Dermis microvascular lymphatic vessel endothelial cell (primary cell): ENCODE data around the gene NTSR1. TPM values are rescaled to one million over a fixed set of nuclear protein-coding genes. Genes with fewer than 3 reads are reported as not detected.

Source experiments
- DNase-seq, 2 donors: peaks; one replicate each; pipeline versions ENCODE4 v3.0.0 to v3.0.0-alpha.2; 2010; ENCODE audit warnings: low read depth in 2 of 2
- total RNA-seq: library from RNA; depleted of rRNA; stranded (reverse); fragments of >200 nt; gene quantifications from 2 replicates; pipeline ENCODE4 v1.2.1, GENCODE V29; 2014

The NTSR1 gene
- under 0.01 TPM in 2 replicates for total RNA-seq

DNA sequence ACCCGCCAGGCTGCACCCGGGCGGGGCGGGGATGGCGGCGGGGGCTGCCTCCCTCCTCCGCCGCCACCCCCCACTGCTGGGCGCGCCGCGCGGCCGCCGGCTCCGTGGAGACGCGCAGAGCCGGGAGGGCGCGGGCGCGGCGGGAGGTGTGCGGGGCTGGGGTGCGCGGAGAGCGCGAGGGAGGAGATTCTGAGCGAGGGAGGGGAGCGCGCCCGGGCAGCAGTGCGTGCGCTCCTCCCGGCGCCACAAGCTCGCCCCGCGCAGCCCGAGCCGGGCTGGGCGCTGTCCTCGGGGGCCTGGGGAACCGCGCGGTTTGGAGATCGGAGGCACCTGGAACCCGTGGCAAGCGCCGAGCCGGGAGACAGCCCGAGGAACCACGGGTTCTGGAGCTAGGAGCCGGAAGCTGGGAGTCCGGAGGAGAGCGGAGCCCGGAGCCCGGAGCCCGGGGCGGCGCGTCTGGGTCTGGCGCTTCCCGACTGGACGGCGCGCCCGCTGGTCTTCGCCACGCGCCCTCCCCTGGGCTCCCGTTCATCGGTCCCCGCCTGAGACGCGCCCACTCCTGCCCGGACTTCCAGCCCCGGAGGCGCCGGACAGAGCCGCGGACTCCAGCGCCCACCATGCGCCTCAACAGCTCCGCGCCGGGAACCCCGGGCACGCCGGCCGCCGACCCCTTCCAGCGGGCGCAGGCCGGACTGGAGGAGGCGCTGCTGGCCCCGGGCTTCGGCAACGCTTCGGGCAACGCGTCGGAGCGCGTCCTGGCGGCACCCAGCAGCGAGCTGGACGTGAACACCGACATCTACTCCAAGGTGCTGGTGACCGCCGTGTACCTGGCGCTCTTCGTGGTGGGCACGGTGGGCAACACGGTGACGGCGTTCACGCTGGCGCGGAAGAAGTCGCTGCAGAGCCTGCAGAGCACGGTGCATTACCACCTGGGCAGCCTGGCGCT is at the start of gene NTSR1:
Gene NTSR1, plus strand, starts transcription at position 246 of the 946 bp plus-strand sequence. Its CDS starts 372 bp downstream, at position 618.
- DNase-seq = peak in 1 of 2 donors; percentile 23

DNA sequence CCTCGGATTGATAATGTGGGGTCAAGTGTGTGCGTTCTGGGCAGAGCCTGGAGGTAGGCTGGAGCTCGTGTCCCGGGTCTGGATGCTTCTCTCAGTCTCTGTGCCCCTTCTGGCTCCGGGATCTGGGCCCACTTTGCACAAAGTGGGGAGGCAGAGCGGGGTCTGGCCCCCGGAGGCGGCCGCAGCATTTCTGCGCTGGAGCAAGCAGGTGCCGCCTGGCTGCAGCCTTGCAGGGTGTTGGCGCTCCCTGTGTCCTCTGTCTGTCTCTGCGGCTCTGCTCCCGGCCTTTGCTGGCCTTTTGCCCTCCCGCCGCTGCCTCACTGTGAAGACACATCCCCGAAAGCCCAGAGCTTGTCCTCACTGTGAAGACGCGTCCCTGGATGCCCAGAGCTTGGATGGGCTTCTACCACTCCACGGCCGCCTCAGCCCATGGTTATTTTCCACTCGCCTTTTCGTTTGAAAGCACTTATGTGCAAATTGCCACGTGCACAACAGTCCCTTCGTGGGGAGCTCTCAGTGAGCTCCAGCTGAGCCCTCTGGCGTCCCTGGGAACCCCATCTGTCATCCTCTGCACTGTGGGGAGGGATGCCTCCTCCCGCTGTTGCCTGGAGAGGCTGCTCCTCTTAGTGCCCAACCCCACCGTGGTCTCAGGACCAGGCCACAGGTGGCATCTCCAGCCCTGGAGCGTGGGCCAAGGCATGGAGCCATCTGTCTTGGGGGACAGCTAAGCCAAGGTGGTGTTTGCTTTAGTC is 49.0 kb upstream of the NTSR1 start:
- DNase-seq = no peak

DNA sequence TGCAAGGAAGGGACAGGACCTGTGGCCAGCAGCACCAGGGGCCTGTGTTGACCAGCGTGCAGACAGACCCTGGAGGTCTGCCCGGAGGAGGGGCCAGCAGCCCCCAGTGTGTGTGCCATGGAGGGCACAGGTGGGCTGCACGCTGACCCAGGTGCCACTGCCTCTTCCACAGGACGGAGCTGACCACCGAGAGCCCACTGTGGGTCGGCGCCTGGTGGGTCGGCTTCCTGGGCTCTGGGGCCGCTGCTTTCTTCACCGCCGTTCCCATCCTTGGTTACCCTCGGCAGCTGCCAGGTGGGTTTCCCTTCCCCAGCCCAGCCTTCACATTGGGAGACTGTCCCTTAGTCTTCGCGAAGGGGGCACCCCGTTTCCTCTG is 48.4 kb upstream of the NTSR1 start:
- DNase-seq = no peak

DNA sequence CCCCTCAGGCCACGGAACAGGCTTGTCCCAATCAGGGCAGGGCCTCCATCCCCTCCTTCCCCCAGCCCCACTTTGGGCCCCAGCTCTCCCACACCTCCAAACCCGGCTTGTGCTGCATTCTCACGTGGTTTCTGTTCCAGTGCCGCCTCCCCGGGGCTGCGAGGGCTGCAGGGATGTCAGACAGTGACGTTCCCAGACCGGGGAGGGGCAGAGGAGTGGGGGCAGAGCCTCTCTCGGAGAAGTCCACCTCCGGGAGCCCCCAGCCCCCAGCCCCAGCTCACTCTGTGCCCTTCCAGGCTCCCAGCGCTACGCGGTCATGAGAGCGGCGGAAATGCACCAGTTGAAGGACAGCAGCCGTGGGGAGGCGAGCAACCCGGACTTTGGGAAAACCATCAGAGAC is 47.9 kb upstream of the NTSR1 start:
- no peak for DNase-seq

DNA sequence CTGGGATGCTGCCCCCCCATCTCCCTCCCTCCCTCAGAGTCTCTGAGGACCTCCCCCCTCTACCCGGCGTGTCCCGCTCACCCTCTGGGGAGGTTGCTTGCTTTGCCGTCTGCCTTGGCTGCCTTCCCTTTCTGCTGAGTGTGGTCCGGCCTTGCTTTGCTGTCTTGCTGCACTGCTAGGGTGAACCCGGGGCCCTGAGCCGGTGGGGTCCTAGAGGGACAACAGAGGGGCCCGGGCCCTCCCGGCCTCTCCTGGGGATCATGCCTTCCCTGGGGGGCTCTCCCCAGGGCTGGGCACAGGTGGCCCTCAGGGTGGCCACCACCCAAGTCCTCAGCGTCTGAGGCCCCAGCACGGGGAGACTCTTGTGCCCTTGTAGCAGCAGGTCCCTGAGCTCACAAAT is 47.0 kb upstream of the NTSR1 start:
- no peak for DNase-seq

DNA sequence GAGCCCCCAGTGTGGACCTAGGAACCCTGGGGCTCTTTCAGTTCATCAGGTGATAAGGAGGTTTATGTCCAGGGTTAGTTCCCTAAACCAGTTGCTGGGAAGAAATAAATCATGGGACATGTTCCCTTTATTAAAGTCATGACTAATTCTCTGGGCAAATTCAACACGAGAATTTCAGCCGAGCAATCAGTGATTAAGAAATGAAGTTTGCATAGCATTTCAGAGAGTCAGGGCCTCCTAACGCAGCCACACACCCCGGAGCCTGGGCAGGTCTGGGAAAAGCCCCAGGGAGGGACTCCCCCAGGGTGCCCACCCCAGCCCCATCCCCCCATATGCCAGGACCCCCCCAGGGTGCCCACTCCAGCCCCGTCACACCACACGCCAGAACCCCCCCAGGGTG is 46.2 kb upstream of the NTSR1 start:
- no peak for DNase-seq

DNA sequence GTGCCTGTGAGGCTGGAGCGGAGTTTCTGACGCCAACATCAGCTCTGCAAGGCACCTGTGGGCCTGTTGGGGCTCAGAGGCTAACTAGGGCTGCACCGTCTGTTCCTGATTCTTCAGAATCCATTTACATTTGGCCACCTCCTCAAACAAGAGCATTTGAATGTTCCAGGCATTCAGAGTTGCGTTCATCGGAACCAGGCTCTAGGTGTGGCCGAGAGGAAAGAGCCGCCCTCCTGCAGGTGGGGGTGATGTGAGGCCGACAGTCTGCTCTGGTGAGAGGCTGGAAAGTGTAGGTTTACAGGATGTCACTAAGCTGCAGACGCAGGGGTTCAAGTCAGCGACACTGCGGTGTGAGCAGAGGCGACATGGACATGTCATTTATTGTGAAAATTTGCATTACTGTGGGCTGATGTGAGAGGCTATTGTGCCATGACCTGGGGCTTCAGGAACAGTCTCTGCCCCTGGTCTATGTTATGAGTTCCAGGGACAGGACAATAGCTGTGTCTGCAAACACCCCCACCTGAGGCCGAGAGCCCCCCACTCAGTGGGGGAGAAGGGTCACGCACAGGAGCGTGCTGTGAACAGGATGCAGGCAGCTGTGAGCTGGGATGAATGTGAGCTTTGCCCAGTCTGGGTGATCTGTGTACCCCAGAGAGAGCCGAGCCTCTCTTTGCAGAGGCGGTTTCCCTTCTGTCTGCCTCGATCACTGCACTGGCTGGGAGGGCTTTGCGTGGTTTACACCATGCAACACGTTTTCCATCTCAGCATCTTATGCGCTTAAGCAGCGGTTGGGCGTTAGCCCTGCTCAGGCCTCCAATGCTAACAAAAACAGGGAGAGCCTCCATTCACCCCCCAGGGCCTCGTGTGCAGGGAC is 45.3 kb upstream of the NTSR1 start:
- DNase-seq = no peak

DNA sequence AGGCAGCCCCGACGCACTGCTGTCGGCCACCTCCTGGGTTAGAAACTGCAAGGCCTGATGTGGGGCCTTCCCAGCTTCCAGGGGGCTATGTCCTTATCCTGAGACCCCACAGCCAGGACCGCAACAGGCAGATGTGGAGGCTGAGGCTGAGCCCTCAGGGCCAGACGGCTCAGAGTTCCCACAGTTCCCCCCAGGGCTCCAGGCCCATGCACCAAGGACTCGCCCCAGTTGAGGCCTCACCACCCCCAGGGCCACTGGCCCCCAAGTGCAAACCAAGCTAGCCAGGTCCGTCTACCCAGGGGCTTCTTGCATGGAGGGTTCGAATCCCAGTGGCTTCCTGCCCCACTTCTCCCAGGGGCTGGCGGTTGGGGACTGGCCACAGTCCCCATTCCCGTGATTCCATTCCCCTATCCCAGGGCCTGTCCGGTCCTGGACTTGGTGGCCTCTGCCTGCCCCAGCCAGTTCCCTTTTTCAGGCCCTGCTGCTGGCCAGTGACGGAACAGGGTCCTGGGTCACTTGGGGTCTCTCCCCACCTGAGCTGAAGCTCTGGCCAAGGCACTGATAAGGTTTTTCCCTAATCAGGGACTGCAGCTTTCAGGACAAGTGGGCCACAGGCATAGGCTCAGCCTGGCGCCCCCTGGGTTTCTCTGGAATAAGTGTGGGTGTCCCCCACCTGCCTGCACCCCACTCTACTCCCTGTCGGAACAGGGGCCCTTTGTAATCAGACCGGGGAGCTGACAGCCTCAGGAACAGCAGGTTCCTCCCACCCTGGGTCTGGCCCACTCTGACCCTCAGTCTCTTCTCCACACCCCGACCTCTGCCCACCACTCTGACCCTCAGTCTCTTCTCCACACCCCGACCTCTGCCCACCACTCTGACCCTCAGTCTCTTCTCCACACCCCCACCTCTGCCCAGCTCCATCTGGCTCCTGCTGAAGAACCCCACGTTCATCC is 44.3 kb upstream of the NTSR1 start:
- DNase-seq = no peak

DNA sequence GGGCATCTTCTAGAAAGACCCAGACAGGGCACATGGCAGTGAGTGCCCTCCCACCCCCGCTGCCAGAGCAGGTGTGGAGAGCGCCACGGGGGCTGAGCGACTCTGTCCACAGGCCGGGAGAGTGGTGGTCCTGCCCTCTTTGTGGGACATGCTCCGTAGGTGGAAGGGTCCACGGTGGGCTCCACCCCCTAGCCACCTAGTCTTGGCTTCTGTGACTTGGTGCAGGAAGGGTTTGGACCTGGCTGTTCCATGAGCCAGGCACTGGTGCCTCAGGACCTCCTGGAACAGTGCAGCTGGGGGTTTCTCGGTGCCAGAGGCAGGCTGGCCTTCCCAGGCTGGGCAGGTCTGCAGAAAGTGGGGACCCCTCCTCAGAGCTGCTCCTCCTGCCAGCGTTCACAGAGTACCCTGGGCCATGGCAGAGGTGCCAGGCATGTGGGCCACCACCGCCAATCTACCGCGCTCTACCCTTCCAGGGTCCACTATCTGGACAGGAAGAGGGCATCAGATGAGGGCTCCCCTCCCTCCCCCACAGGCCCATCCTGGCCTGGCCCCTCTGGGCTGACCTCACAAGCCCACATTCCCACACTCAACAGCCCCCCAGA is 43.4 kb upstream of the NTSR1 start:
- DNase-seq = no peak

DNA sequence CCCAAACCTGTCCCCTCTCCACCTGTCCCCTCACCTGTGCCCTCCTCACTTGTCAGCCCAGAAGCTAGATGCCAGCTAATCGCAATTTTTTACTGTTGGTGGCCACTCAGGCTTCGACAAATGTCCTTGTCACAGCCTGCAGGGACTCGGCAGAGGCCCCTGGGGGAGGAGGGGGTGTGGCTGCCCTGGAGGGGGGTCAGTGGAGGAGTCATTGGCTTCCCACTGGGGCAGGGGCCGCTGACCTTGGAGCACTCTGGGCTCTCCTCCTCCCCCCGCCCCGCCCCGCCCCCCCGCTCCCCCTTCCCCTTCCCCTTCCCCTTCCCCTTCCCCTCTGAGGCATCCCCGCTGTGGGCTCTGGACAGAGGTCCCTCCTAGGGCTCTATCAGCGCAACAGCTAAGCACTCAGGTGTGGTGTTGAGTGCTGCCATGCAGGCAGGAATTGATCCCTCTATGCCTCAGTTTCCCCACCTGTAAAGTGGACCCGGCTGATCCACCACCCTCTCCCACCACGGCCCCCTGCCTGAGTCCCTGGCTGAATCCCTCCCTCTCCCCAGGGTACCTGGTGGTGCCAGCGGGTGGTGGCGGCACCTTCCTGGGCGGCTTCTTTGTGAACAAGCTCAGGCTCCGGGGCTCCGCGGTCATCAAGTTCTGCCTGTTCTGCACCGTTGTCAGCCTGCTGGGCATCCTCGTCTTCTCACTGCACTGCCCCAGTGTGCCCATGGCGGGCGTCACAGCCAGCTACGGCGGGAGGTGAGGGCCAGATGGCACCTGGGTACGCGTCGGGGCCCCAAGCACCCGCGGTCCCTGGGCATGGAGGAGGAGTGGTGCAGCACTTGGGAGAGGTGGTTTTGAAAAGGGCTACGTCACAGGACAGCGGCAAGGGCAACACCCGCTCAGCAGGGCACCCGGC is 42.6 kb upstream of the NTSR1 start:
- DNase-seq = no peak

DNA sequence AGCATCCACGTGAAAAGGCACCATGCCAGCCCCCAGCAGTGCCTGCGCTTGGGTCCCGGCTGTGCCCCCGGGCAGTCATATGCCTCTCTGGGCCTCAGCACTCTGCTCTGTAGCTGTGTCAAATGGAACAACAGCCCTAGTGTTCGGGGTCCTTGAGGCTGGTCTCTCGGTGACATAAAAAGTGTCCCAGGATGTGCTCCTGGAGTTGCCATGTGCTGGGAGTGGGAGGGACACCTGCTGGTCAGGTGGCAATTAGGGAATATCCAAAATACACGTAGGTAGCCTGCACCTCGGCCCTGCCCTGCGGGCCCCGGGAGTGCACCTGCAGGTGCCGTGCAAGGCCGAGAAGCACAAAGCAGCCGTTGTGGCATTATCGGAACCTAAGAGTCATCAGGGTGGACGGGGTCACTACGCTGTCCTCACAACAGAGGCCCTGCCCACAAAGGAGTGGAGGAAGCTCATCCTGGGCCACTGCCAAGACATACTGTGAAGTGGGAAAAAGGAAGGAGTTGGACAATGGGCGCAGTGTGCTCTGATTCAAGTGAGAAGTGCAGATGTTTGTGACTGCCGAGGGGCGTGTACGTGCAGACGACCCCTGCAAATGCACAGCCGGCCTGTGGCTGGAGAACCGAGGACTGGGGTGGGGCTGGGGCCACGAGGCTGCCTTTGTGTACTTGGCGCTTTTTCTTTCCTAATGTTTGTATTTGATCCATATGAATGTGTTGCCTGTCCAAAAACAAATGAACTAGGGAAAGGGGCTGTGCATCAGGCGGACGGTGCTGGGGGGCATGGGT is 41.7 kb upstream of the NTSR1 start:
- peak; percentile 46 to 88 for DNase-seq

DNA sequence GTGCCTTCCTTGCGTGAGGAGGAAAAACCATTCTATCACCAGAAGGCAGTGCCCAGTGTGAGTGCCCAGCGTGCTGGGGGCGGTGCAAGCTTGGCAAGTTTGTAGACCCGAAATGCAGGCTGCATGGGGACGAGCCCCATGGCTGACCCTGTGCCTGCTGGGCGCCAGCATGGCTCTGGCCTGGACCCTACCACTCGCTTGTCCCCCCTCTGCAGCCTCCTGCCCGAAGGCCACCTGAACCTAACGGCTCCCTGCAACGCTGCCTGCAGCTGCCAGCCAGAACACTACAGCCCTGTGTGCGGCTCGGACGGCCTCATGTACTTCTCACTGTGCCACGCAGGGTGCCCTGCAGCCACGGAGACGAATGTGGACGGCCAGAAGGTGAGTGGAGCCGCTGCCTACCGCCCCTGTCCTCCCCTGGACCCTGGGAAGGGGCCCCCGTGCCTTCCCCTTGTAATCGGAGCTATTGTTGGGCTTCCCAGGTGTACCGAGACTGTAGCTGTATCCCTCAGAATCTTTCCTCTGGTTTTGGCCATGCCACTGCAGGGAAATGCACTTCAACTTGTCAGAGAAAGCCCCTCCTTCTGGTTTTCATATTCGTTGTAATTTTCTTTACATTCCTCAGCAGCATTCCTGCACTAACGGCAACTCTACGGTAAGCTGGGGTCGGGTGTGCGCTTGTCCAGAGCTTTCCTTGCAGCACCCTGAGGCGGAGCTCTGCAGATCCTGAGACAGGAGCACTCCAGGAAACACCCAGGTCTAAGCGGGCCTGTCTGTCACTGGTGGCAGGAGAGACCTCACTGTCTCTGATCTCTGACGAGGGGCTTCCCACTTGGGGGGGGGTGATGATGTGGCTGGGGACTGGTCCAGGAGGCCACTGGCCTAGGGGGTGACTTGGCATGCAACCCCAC is 40.9 kb upstream of the NTSR1 start:
- no peak for DNase-seq

DNA sequence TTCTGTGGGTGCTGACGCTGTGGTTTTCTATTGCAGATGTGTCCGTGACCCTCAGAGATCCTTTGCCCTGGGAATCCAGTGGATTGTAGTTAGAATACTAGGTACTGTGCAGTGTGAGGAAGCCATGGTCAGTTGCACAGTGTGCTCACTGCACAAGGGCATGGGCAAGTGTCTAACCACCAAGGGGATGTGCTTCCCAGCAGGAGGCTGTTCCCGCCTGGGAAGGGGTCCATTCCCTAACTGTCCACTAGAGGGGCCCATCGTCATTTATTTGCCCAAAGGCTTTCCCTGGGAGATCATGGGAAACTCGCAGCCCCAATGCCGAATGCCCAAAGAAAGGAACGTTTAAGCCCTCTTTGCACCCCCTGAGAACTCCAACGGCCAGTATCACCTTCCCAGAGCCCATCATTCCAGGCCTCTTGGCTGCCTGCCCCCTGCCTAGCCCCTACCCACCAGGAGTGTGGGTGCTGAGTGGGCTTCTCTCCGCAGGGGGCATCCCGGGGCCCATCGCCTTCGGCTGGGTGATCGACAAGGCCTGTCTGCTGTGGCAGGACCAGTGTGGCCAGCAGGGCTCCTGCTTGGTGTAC is 40.1 kb upstream of the NTSR1 start:
- peak; percentile 55 to 77 for DNase-seq

DNA sequence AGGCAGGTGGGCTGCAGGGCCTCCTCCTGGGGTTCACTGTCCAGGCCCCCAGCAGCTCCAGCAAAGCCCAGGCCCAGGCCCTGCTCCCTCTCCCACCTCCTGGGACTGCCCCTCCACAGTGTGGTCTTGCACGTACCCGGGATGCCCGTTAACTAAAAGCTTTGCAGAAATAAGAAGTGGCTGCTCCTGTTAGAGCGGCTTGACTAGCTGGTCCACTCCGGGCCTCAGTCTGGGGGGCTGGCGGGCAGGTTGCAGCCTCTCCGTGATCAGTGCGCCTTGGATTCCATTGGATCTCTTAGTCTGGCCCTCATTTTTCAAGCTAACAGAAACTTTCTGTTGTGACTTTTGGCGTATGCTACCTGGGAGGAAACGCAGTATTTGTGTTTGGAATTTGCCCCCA is 39.4 kb upstream of the NTSR1 start:
- no peak for DNase-seq

DNA sequence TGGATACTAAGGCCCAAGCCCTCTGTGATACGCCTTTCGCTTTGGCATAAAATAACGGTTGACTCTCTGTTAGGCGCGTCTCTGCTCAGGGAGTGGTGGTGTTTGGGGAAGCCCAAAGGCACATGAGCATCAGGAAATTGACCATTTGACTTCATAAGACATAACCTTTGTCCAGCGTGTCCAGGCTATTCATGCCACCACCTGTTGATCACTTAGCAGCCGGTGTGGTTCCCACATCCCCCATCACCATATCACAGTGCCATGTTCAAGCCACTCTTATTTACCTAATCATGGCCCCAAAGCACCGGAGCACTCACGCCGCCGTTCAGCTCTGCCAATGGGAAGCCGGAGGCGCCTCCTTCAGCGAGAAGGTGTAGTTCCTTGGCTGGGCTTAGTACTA is 38.5 kb upstream of the NTSR1 start:
- no peak for DNase-seq

DNA sequence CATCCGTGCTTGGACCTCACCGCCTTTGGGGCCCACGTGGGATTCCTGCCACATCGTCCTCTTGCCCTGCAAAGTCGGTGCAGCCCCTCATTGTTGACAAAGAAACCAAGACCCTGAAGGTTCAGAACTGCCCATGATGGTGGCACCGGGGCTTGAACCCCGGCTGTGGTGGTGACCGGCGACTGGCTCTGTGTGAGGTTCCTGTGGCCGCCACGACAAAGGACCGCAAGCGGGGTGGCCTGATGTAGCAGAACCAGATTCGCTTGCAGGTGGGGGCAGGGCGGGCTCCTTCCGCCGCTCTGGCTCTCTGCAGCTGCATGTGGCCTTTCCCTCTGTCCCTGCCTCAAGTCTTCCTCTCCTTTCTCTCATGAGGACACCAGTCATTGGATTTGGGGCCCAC is 37.6 kb upstream of the NTSR1 start:
- no peak for DNase-seq

DNA sequence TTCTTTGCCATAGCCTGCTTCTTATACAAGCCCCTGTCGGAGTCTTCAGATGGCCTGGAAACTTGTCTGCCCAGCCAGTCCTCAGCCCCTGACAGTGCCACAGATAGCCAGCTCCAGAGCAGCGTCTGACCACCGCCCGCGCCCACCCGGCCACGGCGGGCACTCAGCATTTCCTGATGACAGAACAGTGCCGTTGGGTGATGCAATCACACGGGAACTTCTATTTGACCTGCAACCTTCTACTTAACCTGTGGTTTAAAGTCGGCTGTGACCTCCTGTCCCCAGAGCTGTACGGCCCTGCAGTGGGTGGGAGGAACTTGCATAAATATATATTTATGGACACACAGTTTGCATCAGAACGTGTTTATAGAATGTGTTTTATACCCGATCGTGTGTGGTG is 36.9 kb upstream of the NTSR1 start:
- no peak for DNase-seq
